ELR (cell line): ENCODE measurements around the gene SRC.

Source experiments
- DNase-seq: peaks from one replicate; pipeline ENCODE4 v3.0.0-alpha.2; 2015; ENCODE audit warnings: low read depth

SRC gene

GRCh38 chr20:37350649-37351574, 5.0 kb downstream of the SRC start:
- DNase-seq: no peak

- DNase-seq: no peak
Measured at GRCh38 chr20:37351689-37352607, 6.0 kb downstream of the SRC start.

GRCh38 chr20:37352608-37352980, 6.7 kb downstream of the SRC start:
- no peak for DNase-seq

- no peak for DNase-seq
Measured at GRCh38 chr20:37353285-37353849, 7.4 kb downstream of the SRC start.

- no peak for DNase-seq
Measured at GRCh38 chr20:37354210-37355195, 8.6 kb downstream of the SRC start.

- no peak for DNase-seq
Measured at GRCh38 chr20:37355252-37356180, 9.6 kb downstream of the SRC start.

- peak; percentile 54 for DNase-seq
Measured at GRCh38 chr20:37356387-37356786, 10.4 kb downstream of the SRC start.

- no peak for DNase-seq
Measured at GRCh38 chr20:37356961-37357371, 11.0 kb downstream of the SRC start.

GRCh38 chr20:37357481-37358365, 11.8 kb downstream of the SRC start:
- no peak for DNase-seq

- DNase-seq: no peak
Measured at GRCh38 chr20:37358366-37359150, 12.6 kb downstream of the SRC start.

- no peak for DNase-seq
Measured at GRCh38 chr20:37359331-37359730, 13.4 kb downstream of the SRC start.

GRCh38 chr20:37359836-37360235, 13.9 kb downstream of the SRC start:
- no peak for DNase-seq

GRCh38 chr20:37360391-37361115, 14.6 kb downstream of the SRC start:
- no peak for DNase-seq

- DNase-seq: no peak
Measured at GRCh38 chr20:37361336-37361735, 15.4 kb downstream of the SRC start.

- no peak for DNase-seq
Measured at GRCh38 chr20:37362231-37362792, 16.4 kb downstream of the SRC start.

GRCh38 chr20:37362821-37363220, 16.9 kb downstream of the SRC start:
- no peak for DNase-seq
